HEK293T (cell line): ENCODE results near the gene BRCA2.

ENCODE experiments used
- CTCF ChIA-PET: fragments of 350-600 bp; formaldehyde crosslinking; extraction: SDS; loops from one replicate; lab custom pipeline; 2021; ENCODE audit warnings: antibody characterized with exemption, inconsistent platforms; lab: Yijun Ruan, JAX
- POLR2A ChIA-PET: fragments of 350-600 bp; formaldehyde crosslinking; extraction: SDS; loops from one replicate; lab custom pipeline; 2020; ENCODE audit warnings: antibody characterized with exemption, inconsistent platforms; lab: Yijun Ruan, JAX
- DNase-seq: peaks from one replicate; pipeline ENCODE4 v3.0.0; 2012; ENCODE audit warnings: mixed read lengths; ENCODE audit errors: extremely low spot score
- ARNT ChIP-seq: fragments of 450-650 bp; IDR thresholded peaks from 2 replicates; pipeline ENCODE4 v1.6.1; 2017; ENCODE audit warnings: mild to moderate bottlenecking
- BHLHE40 ChIP-seq: fragments of 450-650 bp; IDR thresholded peaks from 2 replicates; pipeline ENCODE4 v1.6.1; 2016; ENCODE audit warnings: mild to moderate bottlenecking, moderate library complexity, borderline replicate concordance
- CTBP1 ChIP-seq: fragments of 450-650 bp; IDR thresholded peaks from 2 replicates; pipeline ENCODE4 v1.6.1; 2016; ENCODE audit warnings: borderline replicate concordance
- ELF4 ChIP-seq: fragments of 450-650 bp; IDR thresholded peaks from 2 replicates; pipeline ENCODE4 v1.6.1; 2017; ENCODE audit warnings: antibody characterized with exemption
- FOXA1 ChIP-seq: fragments of 450-650 bp; IDR thresholded peaks from 2 replicates; pipeline ENCODE4 v1.6.1; 2016; ENCODE audit warnings: mild to moderate bottlenecking
- FOXK2 ChIP-seq: fragments of 450-650 bp; IDR thresholded peaks from 2 replicates; pipeline ENCODE4 v1.6.1; 2016; ENCODE audit warnings: mild to moderate bottlenecking
- FOXM1 ChIP-seq: fragments of 450-650 bp; IDR thresholded peaks from 2 replicates; pipeline ENCODE4 v1.6.1; 2017; ENCODE audit warnings: mild to moderate bottlenecking, borderline replicate concordance
- HDGF ChIP-seq: fragments of 450-650 bp; IDR thresholded peaks from 2 replicates; pipeline ENCODE4 v1.6.1; 2017; ENCODE audit warnings: antibody characterized with exemption, borderline replicate concordance
- L3MBTL2 ChIP-seq: fragments of 450-650 bp; conservative IDR thresholded peaks from 2 replicates; pipeline ENCODE4 v1.6.1; 2016; ENCODE audit warnings: mild to moderate bottlenecking
- LEF1 ChIP-seq: fragments of 450-650 bp; IDR thresholded peaks from 2 replicates; pipeline ENCODE4 v1.6.1; 2017; ENCODE audit warnings: mild to moderate bottlenecking, borderline replicate concordance
- NFRKB ChIP-seq: fragments of 450-650 bp; IDR thresholded peaks from 2 replicates; pipeline ENCODE4 v1.6.1; 2016; ENCODE audit warnings: mild to moderate bottlenecking, moderate library complexity
- SP1 ChIP-seq: fragments of 450-650 bp; IDR thresholded peaks from 2 replicates; pipeline ENCODE4 v1.6.1; 2017
- SUZ12 ChIP-seq: fragments of 450-650 bp; IDR thresholded peaks from 2 replicates; pipeline ENCODE4 v1.6.1; 2016; ENCODE audit warnings: mild to moderate bottlenecking
- TARDBP ChIP-seq: fragments of 450-650 bp; IDR thresholded peaks from 2 replicates; pipeline ENCODE4 v1.6.1; 2016
- ZNF384 ChIP-seq: fragments of 450-650 bp; IDR thresholded peaks from 2 replicates; pipeline ENCODE4 v1.6.1; 2016
- TF ChIP-seq, protein P1 (sequence below): fragments of 450-650 bp; IDR thresholded peaks from 2 replicates; pipeline ENCODE4 v1.6.1; 2016

BRCA2 gene

GRCh38 chr13:32315238-32316027, at the start of gene BRCA2, which contains the start of gene ZAR1L:
BRCA2 (plus strand) TSS chr13:32315508; CDS start chr13:32316461, 953 bp downstream.
ZAR1L (minus strand) TSS chr13:32315363; CDS start chr13:32311925, 3,438 bp downstream.
- ChIA-PET POLR2A (interaction anchor here (0.5 to 1.9 kb wide), 35 partner anchors 9 to 419 kb away, joined by 3 to 23 read pairs (median 5); partner anchors contain the start of gene N4BP2L2), CTCF (interaction anchor here (1.4 to 1.9 kb wide), 2 partner anchors 70 to 406 kb away, joined by 4 read pairs; no protein-coding TSS in a partner anchor)
- peak; percentile 82 for DNase-seq
- TF ChIP-seq TARDBP (peak; percentile 65; the same call in 1 of the 2 replicates), CTBP1 (no peak), BHLHE40 (no peak), FOXK2 (no peak), ARNT (0 out of 2 replicates have a peak, but pooled peaks have one; percentile 49), SP1 (no peak), ELF4 (peak; percentile 96), HDGF (no peak), L3MBTL2 (peak; percentile 81), ZNF384 (no peak), FOXA1 (no peak), FOXM1 (no peak), SUZ12 (no peak)

- no peak for DNase-seq
- ChIA-PET CTCF (no interaction called here), POLR2A (no interaction called here)
- TF ChIP-seq BHLHE40 (no peak), FOXM1 (no peak), SP1 (no peak), SUZ12 (no peak), ELF4 (no peak), ZNF384 (no peak), FOXK2 (no peak), CTBP1 (no peak), TARDBP (no peak), LEF1 (no peak), FOXA1 (no peak), ARNT (no peak), NFRKB (no peak)
These were observed 49.6 kb upstream of the BRCA2 start for GRCh38 chr13:32265726-32266125.

GRCh38 chr13:32266130-32266529, 49.2 kb upstream of the BRCA2 start:
- DNase-seq, result no peak
- POLR2A ChIA-PET, result no interaction called here
- TF ChIP-seq SUZ12, result no peak
- no peak for TF ChIP-seq FOXM1
- TF ChIP-seq SP1, result no peak
- no peak for TF ChIP-seq HDGF
- TF ChIP-seq, protein P1, sequence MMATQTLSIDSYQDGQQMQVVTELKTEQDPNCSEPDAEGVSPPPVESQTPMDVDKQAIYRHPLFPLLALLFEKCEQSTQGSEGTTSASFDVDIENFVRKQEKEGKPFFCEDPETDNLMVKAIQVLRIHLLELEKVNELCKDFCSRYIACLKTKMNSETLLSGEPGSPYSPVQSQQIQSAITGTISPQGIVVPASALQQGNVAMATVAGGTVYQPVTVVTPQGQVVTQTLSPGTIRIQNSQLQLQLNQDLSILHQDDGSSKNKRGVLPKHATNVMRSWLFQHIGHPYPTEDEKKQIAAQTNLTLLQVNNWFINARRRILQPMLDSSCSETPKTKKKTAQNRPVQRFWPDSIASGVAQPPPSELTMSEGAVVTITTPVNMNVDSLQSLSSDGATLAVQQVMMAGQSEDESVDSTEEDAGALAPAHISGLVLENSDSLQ, result no peak
- no peak for TF ChIP-seq FOXK2
- no peak for TF ChIP-seq LEF1
- TF ChIP-seq FOXA1, result no peak
- TF ChIP-seq CTBP1, result no peak
- CTCF ChIA-PET, result no interaction called here

DNA sequence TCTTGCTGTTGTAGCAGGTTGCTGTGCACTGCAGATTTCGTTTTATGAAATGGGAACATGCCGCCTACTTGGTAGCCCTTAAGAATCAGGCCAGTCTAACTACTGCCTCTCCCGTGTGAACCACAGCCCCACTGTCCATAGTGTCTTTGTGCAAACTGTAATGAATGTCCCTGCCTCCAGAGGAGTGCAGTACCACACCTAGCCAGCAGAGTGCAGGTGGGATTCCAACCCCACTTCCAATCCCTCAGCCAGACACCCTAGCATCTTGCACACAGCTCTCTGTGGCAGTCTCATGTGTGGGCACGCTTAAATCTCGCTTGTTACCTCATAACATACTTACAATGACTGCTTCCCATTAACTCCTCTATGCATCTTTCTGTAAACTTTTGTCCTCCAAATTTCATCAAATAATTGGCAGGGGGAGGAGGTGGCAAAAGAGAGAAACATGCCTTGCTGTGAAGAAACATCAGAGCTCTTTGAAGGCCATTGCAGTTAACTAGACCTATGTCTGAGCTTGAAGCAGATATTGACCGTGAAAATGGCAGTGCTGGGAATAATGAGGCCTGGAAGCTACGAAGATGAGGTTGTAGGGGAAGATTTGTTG, 47.4 kb upstream of the BRCA2 start:
- DNase-seq, result no peak
- TF ChIP-seq SP1, result no peak
- no peak for TF ChIP-seq FOXM1
- no peak for TF ChIP-seq HDGF
- no peak for TF ChIP-seq FOXK2
- TF ChIP-seq FOXA1, result no peak
- POLR2A ChIA-PET, result no interaction called here
- CTCF ChIA-PET, result interaction anchor here (1.1 kb wide), 1 partner anchor 13 kb away, joined by 5 read pairs; no protein-coding TSS in a partner anchor

- TF ChIP-seq SUZ12, result no peak
- TF ChIP-seq HDGF, result no peak
- no peak for TF ChIP-seq BHLHE40
- TF ChIP-seq FOXA1, result no peak
- TF ChIP-seq ELF4, result no peak
- TF ChIP-seq FOXM1, result no peak
- DNase-seq, result no peak
- ChIA-PET POLR2A (no interaction called here), CTCF (no interaction called here)
These were observed 43.2 kb upstream of the BRCA2 start for GRCh38 chr13:32272021-32272683.

GRCh38 chr13:32277839-32278238, 37.5 kb upstream of the BRCA2 start:
- DNase-seq, result no peak
- CTCF ChIA-PET, result no interaction called here
- POLR2A ChIA-PET, result interaction anchor here (1.9 kb wide), 1 partner anchor 37 kb away, joined by 8 read pairs; the partner anchor contains the start of genes BRCA2 and ZAR1L
- no peak for TF ChIP-seq L3MBTL2
- TF ChIP-seq, protein P1, result no peak
- no peak for TF ChIP-seq NFRKB
- TF ChIP-seq TARDBP, result no peak
- TF ChIP-seq SUZ12, result no peak
- TF ChIP-seq CTBP1, result no peak
- TF ChIP-seq ELF4, result no peak
- no peak for TF ChIP-seq ARNT
- no peak for TF ChIP-seq FOXK2
- no peak for TF ChIP-seq HDGF
- TF ChIP-seq LEF1, result no peak
- no peak for TF ChIP-seq FOXA1
- TF ChIP-seq SP1, result no peak
